ENCODE results near the gene SLC29A4. TPM values are rescaled to one million over a fixed set of nuclear protein-coding genes. Genes with fewer than 3 reads are reported as not detected.

SLC29A4 gene
- total and polyA plus RNA-seq, 2 of the 13 experiments (the other 11 are each of a cell fraction or from before 2014, with no cell fraction given): 29.7 to 31.7 TPM

DNA sequence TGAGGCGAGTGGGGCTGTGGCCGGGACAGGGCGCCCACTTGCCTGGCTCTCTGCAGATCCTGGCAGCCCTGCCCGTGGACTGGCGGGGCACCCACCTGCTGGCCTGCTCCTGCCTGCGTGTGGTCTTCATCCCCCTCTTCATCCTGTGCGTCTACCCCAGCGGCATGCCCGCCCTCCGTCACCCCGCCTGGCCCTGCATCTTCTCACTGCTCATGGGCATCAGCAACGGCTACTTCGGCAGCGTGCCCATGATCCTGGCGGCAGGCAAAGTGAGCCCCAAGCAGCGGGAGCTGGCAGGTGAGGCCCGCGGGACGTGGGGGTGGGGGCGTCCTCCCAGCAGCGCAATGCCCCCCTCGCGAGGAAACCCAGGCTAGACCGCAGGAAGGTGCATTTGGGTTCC is 17.6 kb downstream of the SLC29A4 start:
- no peak overlapping the region for H3K27ac ChIP-seq (ENCODE audit: extremely low read length, insufficient read depth, low read length)
- DNase-seq (ENCODE audit: low spot score): no peak
- ChIA-PET CTCF (ENCODE audit: low intra/inter-chr PET ratio, low total read pairs) (no interaction called here), POLR2A (no interaction called here)
- no peak overlapping the region for H3K4me2 ChIP-seq (ENCODE audit: low read depth, low read length)
- no peak overlapping the region for H2AFZ ChIP-seq (ENCODE audit: low read length)
- TF ChIP-seq NFE2L2 (IDR thresholded peaks at IDR 0.05; ENCODE audit: low read length) (no peak), ZNF282 (IDR thresholded peaks at IDR 0.05; ENCODE audit: partially characterized antibody) (no peak), AGO2 (optimal IDR thresholded peaks at IDR 0.05; ENCODE audit: low read depth, low read length) (peak; percentile 43), ZNF329 (CRISPR knock-in tag; IDR thresholded peaks at IDR 0.05; ENCODE audit: low read depth) (no peak), CENPT (CRISPR knock-in tag; IDR thresholded peaks at IDR 0.05; ENCODE audit: low read depth) (no peak), ZNF451 (CRISPR knock-in tag; IDR thresholded peaks at IDR 0.05) (no peak), RBFOX2 (IDR thresholded peaks at IDR 0.05; ENCODE audit: low read depth, low read length) (peak; percentile 58), KDM5B (CRISPR knock-in tag; IDR thresholded peaks at IDR 0.05; ENCODE audit: borderline replicate concordance) (no peak)
- TF ChIP-seq, protein P1, sequence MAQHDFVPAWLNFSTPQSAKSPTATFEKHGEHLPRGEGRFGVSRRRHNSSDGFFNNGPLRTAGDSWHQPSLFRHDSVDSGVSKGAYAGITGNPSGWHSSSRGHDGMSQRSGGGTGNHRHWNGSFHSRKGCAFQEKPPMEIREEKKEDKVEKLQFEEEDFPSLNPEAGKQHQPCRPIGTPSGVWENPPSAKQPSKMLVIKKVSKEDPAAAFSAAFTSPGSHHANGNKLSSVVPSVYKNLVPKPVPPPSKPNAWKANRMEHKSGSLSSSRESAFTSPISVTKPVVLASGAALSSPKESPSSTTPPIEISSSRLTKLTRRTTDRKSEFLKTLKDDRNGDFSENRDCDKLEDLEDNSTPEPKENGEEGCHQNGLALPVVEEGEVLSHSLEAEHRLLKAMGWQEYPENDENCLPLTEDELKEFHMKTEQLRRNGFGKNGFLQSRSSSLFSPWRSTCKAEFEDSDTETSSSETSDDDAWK (CRISPR knock-in tag; IDR thresholded peaks at IDR 0.05): no peak
- H3K9me3 ChIP-seq (ENCODE audit: low read length): no peaks in the 10 kb centered on the region
- no peaks in the 10 kb centered on the region for H3K79me2 ChIP-seq (ENCODE audit: insufficient read depth, low read length)
- intact Hi-C loops (cut with micrococcal nuclease; ENCODE audit: unreplicated experiment): no loop called here
- WGBS (ENCODE audit: low lambda C conversion rate): 96% methylated on average over 21 of the region's 24 CpGs
- in situ Hi-C loops (cut with HindIII; ENCODE audit: extremely low pct_ligation_motif_present, low pct_unique_long_range_greater_than_20kb): no loop called here
- no peak for FAIRE-seq
- H3K4me3 ChIP-seq (replicated peaks in 1 of 3; ENCODE audit: insufficient read depth in 1 of 3, low read depth in 2 of 3, low read length in 3 of 3): no peak overlapping the region
- H3K4me1 ChIP-seq (ENCODE audit: insufficient read depth, low read length): no peaks in the 10 kb centered on the region
- no TSS peak for BruUV-seq (replicated peaks)
- ATAC-seq: no peak
- no peak overlapping the region for H3K9ac ChIP-seq (ENCODE audit: insufficient read depth, low read depth, low read length)
- H3K27me3 ChIP-seq (ENCODE audit: control insufficient read depth in 1 of 2, insufficient read depth in 2 of 2, low read length in 2 of 2): no peaks in the 10 kb centered on the region
- H3K36me3 ChIP-seq (replicated peaks in 1 of 2; ENCODE audit: control insufficient read depth in 1 of 2, insufficient read depth in 2 of 2, low read length in 2 of 2): no peaks in the 10 kb centered on the region; a peak in 1 of 5 replicates
- no peaks in the 10 kb centered on the region for H4K20me1 ChIP-seq (ENCODE audit: insufficient read depth, low read length)

DNA sequence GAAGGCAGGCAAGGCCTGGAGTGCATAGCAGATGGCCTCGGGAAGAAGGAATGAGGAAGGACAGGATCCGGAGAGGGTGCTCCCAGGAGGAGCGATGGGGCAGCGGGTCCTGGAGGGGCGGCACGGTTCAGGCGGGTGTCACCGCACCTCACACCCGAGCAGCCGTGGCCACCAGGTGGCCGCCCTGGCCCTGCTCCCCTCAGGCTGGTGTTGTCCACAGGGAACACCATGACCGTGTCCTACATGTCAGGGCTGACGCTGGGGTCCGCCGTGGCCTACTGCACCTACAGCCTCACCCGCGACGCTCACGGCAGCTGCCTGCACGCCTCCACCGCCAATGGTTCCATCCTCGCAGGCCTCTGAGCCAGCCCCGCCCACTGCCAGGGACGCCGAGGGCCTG is 19.8 kb downstream of the SLC29A4 start:
- Histone ChIP-seq H3K79me2 (ENCODE audit: insufficient read depth, low read length) (no peaks in the 10 kb centered on the region), H3K4me2 (ENCODE audit: low read depth, low read length) (no peak overlapping the region), H3K9ac (ENCODE audit: insufficient read depth, low read depth, low read length) (no peak overlapping the region), H3K27ac (ENCODE audit: extremely low read length, insufficient read depth, low read length) (no peak overlapping the region), H3K36me3 (replicated peaks in 1 of 2; ENCODE audit: control insufficient read depth in 1 of 2, insufficient read depth in 2 of 2, low read length in 2 of 2) (peaks cover 0 to 2% of the 10 kb centered on the region in 2 experiments; a peak in 1 of 5 replicates), H3K9me3 (ENCODE audit: low read length) (no peaks in the 10 kb centered on the region), H3K4me3 (replicated peaks in 1 of 3; ENCODE audit: insufficient read depth in 1 of 3, low read depth in 2 of 3, low read length in 3 of 3) (no peak overlapping the region), H4K20me1 (ENCODE audit: insufficient read depth, low read length) (no peaks in the 10 kb centered on the region), H3K4me1 (ENCODE audit: insufficient read depth, low read length) (no peaks in the 10 kb centered on the region), H3K27me3 (ENCODE audit: control insufficient read depth in 1 of 2, insufficient read depth in 2 of 2, low read length in 2 of 2) (no peaks in the 10 kb centered on the region), H2AFZ (ENCODE audit: low read length) (no peak overlapping the region)
- WGBS (ENCODE audit: low lambda C conversion rate): 91% methylated on average over 18 of the region's 25 CpGs
- ChIA-PET CTCF (ENCODE audit: low intra/inter-chr PET ratio, low total read pairs) (no interaction called here), POLR2A (no interaction called here)
- in situ Hi-C loops (cut with HindIII; ENCODE audit: extremely low pct_ligation_motif_present, low pct_unique_long_range_greater_than_20kb) (no loop called here), intact Hi-C loops (cut with micrococcal nuclease; ENCODE audit: unreplicated experiment) (no loop called here)
- TF ChIP-seq ZNF263 (CRISPR knock-in tag; IDR thresholded peaks at IDR 0.05) (peak; percentile 85), ADNP (CRISPR knock-in tag; IDR thresholded peaks at IDR 0.05) (no peak)
- TF ChIP-seq, protein P2, sequence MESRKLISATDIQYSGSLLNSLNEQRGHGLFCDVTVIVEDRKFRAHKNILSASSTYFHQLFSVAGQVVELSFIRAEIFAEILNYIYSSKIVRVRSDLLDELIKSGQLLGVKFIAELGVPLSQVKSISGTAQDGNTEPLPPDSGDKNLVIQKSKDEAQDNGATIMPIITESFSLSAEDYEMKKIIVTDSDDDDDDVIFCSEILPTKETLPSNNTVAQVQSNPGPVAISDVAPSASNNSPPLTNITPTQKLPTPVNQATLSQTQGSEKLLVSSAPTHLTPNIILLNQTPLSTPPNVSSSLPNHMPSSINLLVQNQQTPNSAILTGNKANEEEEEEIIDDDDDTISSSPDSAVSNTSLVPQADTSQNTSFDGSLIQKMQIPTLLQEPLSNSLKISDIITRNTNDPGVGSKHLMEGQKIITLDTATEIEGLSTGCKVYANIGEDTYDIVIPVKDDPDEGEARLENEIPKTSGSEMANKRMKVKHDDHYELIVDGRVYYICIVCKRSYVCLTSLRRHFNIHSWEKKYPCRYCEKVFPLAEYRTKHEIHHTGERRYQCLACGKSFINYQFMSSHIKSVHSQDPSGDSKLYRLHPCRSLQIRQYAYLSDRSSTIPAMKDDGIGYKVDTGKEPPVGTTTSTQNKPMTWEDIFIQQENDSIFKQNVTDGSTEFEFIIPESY (CRISPR knock-in tag; IDR thresholded peaks at IDR 0.05): peak; percentile 97
- TF ChIP-seq, protein P3, sequence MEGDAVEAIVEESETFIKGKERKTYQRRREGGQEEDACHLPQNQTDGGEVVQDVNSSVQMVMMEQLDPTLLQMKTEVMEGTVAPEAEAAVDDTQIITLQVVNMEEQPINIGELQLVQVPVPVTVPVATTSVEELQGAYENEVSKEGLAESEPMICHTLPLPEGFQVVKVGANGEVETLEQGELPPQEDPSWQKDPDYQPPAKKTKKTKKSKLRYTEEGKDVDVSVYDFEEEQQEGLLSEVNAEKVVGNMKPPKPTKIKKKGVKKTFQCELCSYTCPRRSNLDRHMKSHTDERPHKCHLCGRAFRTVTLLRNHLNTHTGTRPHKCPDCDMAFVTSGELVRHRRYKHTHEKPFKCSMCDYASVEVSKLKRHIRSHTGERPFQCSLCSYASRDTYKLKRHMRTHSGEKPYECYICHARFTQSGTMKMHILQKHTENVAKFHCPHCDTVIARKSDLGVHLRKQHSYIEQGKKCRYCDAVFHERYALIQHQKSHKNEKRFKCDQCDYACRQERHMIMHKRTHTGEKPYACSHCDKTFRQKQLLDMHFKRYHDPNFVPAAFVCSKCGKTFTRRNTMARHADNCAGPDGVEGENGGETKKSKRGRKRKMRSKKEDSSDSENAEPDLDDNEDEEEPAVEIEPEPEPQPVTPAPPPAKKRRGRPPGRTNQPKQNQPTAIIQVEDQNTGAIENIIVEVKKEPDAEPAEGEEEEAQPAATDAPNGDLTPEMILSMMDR (CRISPR knock-in tag; IDR thresholded peaks at IDR 0.05): peak; percentile 29
- no peak for FAIRE-seq
- BruUV-seq (replicated peaks): no TSS peak
- no peak for DNase-seq (ENCODE audit: low spot score)
- ATAC-seq: peak; percentile 62
